Activated CD8-positive, alpha-beta memory T cell treated with anti-CD3 and anti-CD28 coated beads for 36 hours (primary cell): Measurements from ENCODE around the gene AGMAT. TPM values are rescaled to one million over a fixed set of nuclear protein-coding genes. Genes with fewer than 3 reads are reported as not detected.

Experiments
- CTCF ChIA-PET: fragments of 350-600 bp; sonication (Branson Sonifier 250); formaldehyde crosslinking; loops from one replicate; lab custom pipeline; 2021; ENCODE audit warnings: antibody characterized with exemption; lab: Charles Lee
- POLR2A ChIA-PET: fragments of 350-600 bp; sonication (Branson Sonifier 250); formaldehyde crosslinking; loops from one replicate; lab custom pipeline; 2021; ENCODE audit warnings: antibody characterized with exemption; lab: Charles Lee
- total RNA-seq, 2 experiments: library from RNA; stranded (reverse); gene quantifications; one replicate each; pipeline ENCODE4 v1.2.3, GENCODE V29; 2021

AGMAT gene
- total RNA-seq, 2 experiments from 2014 or later, result 19.6 to 20.3 TPM

DNA sequence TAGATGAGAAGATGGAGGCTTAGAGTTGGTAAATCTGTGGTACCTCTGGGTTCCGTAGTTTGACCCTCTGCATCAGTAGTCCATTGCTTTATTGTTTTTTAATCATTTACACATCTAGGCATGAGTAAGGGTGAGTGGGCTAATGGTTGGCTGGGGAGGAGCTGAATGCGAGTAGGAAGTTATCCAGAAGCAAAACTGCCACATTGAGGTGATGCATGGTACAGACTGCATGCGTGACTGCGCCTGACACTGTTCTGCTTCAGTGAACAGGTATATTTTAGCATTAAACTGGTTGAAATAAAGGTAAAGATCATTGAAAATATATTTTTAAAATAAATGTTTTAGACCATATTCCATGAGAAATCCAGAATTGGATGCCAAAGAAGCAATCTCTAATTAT is 53.8 kb downstream of the AGMAT start:
- ChIA-PET POLR2A (no interaction called here), CTCF (interaction anchor here (0.6 kb wide), 1 partner anchor 181 kb away, joined by 5 read pairs; no protein-coding TSS in a partner anchor)

DNA sequence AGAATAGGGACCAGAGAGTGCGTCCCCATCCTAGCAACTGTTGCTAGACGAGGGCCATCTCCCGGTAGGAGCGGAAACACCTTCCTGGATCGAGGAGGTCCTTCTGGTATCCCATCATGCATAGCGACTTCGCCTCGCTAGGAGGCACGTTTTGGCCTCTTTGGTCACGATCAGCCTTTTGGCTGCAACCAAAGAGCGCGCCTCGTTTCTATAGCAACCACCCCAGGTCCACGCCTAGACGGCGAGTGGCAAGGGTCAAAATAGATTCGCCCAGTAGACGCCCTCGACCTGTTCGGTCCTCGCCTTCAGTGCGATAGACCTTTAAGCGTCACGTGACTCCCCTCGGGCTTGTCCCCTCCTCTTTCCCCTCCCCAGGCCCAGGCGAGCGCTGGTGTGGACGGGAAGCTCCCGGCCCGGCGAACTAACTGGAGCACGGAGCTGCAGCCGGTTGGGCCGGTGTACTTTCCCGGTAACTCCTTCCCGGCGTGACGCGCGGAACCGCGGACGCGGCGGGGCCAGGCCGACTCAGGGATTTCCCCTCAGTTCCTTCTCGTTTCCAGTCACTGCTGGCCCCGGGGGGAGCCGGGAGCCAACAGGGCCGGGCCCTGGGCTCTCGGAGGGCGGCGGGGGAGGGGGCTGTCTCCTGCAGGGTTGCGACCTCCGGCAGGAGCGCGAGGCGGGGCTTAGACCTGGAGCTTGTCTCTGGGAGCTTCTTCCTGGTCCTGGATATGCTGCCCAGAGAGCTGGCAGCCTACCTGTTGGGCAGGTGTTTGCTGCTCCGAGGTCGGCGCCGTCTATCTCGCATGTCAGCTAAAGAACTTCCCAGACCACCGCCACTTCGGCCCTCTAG is 58.1 kb downstream of the AGMAT start, which contains the start of gene DNAJC16:
DNAJC16 (plus strand) TSS at position 359 of the 850 bp plus-strand sequence. CDS start 2,258 bp downstream, outside the sequence.
- POLR2A ChIA-PET, result interaction anchor here (0.7 to 0.9 kb wide), 2 partner anchors 91 to 116 kb away, joined by 4 to 14 read pairs; no protein-coding TSS in a partner anchor
- CTCF ChIA-PET, result interaction anchor here (0.6 to 1.1 kb wide), 2 partner anchors 115 to 278 kb away, joined by 3 read pairs; no protein-coding TSS in a partner anchor

DNA sequence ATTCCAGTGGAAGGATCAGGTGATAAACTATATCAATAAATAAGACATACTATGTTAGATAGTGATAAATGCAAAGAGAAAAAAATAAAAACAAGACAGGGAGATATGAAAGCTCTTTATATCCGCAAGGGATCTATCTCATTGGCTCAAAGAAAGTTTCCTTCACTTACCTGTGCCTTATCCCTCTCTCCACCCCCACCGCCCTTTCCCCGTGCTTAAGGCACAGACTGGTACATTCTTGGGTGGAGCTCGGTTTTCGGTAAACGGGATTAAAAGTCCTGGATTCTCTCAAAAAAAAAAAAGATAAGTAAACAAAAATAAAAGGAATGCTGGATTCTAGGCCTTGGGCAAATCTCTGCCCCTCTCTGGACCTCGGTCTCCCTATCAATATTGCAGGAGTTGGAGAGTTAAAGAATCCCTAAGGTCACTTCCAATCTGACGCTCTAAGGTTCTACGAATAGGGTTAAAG is 58.8 kb downstream of the AGMAT start:
- POLR2A ChIA-PET, result interaction anchor here (0.7 kb wide), 1 partner anchor 115 kb away, joined by 4 read pairs; no protein-coding TSS in a partner anchor
- CTCF ChIA-PET, result no interaction called here

DNA sequence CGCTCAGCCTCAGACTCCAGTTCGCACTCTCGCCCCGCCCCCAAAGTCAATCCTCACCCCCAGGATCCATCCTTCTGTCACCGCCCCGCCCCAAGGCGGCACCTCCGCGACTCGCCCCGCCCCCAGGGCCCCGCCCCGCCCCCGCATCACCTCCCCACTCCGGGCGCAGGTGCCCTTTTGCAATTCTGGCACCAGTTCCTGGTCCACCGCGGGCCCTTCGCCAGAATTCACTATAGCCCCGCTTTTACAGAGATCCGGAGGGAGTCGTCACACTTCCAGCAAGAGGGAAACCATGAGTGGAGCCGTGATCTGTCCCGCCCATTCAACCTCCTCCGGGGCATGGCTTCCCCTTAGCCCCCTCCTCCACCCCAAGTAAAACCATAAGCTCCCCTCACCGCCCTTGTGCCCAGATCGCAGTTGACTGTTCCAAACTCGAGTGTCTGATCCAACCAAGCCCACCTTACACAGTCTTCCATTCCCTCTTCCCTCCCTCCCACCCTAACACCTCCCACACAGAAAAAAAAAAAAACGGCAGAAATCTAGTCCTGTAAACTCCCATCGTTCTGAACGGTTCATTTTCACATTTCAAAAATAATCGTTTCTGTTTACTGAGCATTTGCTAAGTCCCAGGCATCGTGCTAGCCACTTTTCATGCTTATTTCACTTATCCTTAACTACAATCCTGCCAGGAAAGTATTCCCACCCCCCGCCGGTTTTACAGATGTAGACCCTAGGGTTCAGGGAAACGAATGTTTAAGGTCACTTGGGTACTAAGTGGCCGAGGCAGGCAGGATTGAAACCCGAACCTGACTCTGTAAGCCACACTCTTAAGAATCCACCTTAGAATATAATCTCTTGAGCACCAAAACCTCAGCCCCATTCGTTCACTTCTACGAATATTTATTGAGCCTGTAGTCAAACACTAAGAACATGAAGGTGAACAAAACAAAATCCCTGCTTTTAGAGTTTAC is 59.5 kb downstream of the AGMAT start:
- CTCF ChIA-PET, result no interaction called here
- POLR2A ChIA-PET, result no interaction called here

DNA sequence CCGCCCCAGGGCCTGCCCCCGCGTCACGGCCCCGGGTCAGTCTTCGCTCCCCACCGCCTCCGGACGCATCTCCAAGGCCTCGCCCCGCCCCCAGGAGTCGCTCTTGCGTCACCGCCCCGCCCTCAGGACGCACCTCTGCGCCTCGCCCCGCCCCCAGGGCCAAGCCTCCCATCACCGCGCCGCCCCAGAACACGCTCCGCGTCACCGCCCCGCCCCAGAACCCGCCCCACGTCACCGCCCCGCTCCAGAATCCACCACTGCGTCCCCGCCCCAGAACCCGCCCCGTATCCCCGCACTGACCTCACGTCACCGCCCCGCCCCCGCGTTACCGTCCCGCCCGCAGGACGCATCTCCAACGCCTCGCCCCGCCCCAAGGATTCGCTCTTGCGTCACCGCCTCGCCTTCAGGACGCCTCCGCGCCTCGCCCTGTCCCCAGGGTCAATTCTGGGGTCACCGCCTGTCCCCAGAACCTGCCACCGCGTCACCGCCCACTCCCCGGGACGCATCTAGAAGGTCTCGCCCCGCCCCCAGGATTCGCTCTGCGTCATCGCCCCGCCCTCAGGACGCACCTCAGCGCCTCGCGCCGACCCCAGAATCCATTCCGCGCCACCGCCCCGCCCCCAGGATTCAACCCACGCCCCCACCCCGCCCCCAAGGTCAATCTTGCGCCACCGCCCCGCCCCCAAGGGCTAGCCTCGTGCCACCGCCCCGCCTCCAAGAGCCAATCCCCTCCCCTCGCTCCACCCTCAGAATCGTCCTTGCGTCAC is 60.4 kb downstream of the AGMAT start:
- POLR2A ChIA-PET, result no interaction called here
- CTCF ChIA-PET, result no interaction called here

DNA sequence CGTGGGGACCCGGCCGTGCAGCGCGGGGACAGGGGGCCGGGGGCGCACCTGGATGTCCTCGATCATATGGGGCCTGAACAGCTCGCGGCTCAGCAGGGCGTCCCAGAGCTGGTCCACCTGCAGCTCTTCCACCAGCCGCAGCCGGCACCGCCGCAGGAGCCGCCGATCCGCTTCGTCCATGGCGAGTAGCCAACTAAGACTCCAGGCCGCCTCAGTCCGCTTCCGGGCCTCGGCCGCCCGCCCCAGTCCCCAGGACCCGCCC is 60.9 kb downstream of the AGMAT start, which contains the start of gene CASP9:
CASP9 (minus strand) TSS at position 195 of the 262 bp plus-strand sequence; CDS start at position 180, 15 bp downstream.
- ChIA-PET POLR2A (no interaction called here), CTCF (interaction anchor here (0.8 kb wide), 1 partner anchor 186 kb away, joined by 3 read pairs; no protein-coding TSS in a partner anchor)

DNA sequence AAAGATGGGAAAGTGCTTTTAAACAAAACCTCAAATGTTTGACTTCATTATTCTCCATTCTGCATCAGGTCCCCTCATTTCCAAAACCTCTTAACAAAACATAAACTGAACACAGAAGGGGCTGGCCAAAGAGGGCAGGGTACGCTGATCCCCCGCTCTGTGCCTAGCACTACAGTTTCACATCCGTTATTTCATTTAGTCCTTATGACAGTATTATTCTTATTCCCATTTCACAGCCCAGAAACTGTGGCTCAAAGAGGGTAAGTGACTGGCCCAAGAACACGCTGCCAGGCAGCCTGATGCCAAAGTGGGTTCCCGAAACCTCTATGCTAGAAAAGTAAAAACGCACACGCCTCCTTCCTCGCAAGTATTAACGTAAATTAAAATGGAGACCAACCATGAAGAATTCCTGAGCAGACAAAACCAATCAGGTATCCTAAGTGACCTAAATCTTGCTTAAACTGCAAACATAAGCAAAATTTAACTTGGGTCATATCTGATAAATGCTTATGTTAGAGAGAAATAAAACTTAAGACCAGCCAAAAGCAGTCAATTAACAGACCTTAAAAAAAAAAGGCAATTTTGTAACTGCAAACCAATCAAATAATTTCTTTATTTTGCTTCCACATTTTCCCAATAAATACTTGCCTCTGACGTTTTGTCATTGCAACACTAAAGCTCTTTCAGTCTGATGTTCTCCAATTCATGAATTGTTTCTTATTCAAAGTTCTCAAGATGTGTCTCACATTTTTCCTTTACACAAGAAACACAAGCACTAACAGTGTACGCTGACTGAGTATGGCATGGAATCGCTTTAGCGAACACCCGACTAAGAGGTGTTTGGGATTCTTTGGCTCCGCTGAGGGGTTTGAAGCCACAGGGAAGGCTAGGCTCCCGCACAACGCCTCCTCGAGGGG is 61.5 kb downstream of the AGMAT start:
- CTCF ChIA-PET, result interaction anchor here (0.6 to 0.8 kb wide), 2 partner anchors 10 to 185 kb away, joined by 3 read pairs; no protein-coding TSS in a partner anchor
- POLR2A ChIA-PET, result no interaction called here

DNA sequence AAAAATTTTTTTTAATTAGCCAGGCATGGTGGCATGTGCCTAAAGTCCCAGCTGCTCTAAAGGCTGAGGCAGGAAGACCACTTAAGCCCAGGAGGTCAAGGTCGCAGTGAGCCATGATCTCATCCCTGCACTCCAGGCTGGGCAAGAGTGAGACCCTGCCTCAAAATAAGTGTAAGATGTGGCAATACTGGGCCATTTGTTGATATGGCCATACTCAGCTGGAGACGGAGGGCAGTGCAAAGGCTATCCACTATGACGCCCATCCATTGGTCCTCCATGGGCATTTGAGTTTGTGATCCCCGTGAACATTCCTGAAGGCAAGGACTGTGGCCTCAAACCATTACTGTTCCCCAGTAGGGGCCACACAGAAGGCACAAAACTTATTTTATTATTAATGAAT is 62.3 kb downstream of the AGMAT start:
- POLR2A ChIA-PET, result no interaction called here
- CTCF ChIA-PET, result no interaction called here

Other genes starting within 250 kb of the AGMAT start
- gene EFHD2, start 175.2 kb downstream of the AGMAT start, total RNA-seq, result 10 to 100 TPM; 66.8 to 67.5 TPM
- not detected for gene CTRC, start 146.6 kb downstream of the AGMAT start, total RNA-seq
- not detected for gene CELA2A, start 128.3 kb downstream of the AGMAT start, total RNA-seq
- gene CELA2B, start 108.9 kb downstream of the AGMAT start, total RNA-seq, result not detected
- gene CASP9, start 60.8 kb downstream of the AGMAT start, total RNA-seq, result 1 to 10 TPM; 8.3 to 9.2 TPM
- gene DNAJC16, start 58.2 kb downstream of the AGMAT start, total RNA-seq, result 10 to 100 TPM; 17.1 to 17.4 TPM
- gene DDI2, start 32.4 kb upstream of the AGMAT start, total RNA-seq, result 10 to 100 TPM; 45.2 to 47.1 TPM
- 10 to 100 TPM; 52.0 to 53.8 TPM for gene PLEKHM2, start 99.3 kb upstream of the AGMAT start, total RNA-seq
- under 1 TPM; 0.75 to 0.80 TPM for gene SLC25A34, start 151.2 kb upstream of the AGMAT start, total RNA-seq
- gene TMEM82, start 157.4 kb upstream of the AGMAT start, total RNA-seq, result not detected
- not detected for gene FBLIM1, start 173.7 kb upstream of the AGMAT start, total RNA-seq
- gene UQCRHL, start 222.6 kb upstream of the AGMAT start, total RNA-seq, result 1 to 10 TPM; 1.6 to 2.0 TPM